Tibial nerve (tissue), 4 donors: ENCODE measurements around the gene MAGI3. TPM values are rescaled to one million over a fixed set of nuclear protein-coding genes. Genes with fewer than 3 reads are reported as not detected.

ENCODE experiments used
- DNase-seq, 2 donors: peaks; one replicate each; pipeline ENCODE4 v3.0.0-alpha.2; 2019; ENCODE audit warnings: low spot score in 2 of 2
- H3K27ac ChIP-seq, 4 donors: fragments of 200-600 bp; sonication (generic) in 3 of 4; one replicate each; pipeline ENCODE4 v1.5.1; 2017 to 2019; ENCODE audit warnings: mild to moderate bottlenecking in 1 of 4
- H3K27me3 ChIP-seq, 2 donors: fragments of 200-600 bp; sonication (generic) in 1 of 2; one replicate each; pipeline versions ENCODE4 v1.5.1 to v1.6.0; 2017 to 2019
- H3K36me3 ChIP-seq, 3 donors: fragments of 200-600 bp; sonication (generic); one replicate each; pipeline ENCODE4 v1.5.1; 2018 to 2019
- H3K4me1 ChIP-seq, 4 donors: fragments of 200-600 bp; sonication (generic) in 3 of 4; one replicate each; pipeline ENCODE4 v1.5.1; 2017 to 2019
- H3K4me3 ChIP-seq, 4 donors: fragments of 200-600 bp; sonication (generic) in 3 of 4; one replicate each; pipeline ENCODE4 v1.5.1; 2017 to 2019; ENCODE audit warnings: mild to moderate bottlenecking in 1 of 4, moderate library complexity in 1 of 4
- H3K9me3 ChIP-seq, 4 donors: fragments of 200-600 bp; sonication (generic) in 3 of 4; one replicate each; pipeline ENCODE4 v1.5.1; 2017 to 2019
- EP300 ChIP-seq, 2 donors: sonication (generic); formaldehyde crosslinking; IDR thresholded peaks; one replicate each; pipeline ENCODE4 v1.6.1; 2017; ENCODE audit warnings: antibody characterized with exemption in 2 of 2, mild to moderate bottlenecking in 1 of 2
- POLR2A ChIP-seq, 2 donors: fragments of 450-650 bp; IDR thresholded peaks; one replicate each; pipeline ENCODE4 v1.6.1; 2017; ENCODE audit warnings: antibody characterized with exemption in 2 of 2, mild to moderate bottlenecking in 2 of 2, moderate library complexity in 2 of 2
- WGBS, 2 donors: methylation state at CpG; one replicate each; pipeline ENCODE4 v1.1.5; 2018; 5-methylcytosine and 5-hydroxymethylcytosine counted together
- total RNA-seq, 4 donors: library from RNA; depleted of rRNA; stranded (reverse); fragments of >200 nt; gene quantifications; one replicate each; pipeline ENCODE4 v1.1.0, GENCODE V29; 2016
- TF ChIP-seq, protein P1 (sequence below), 5 experiments: fragments of 200-600 bp in 3 of 5; fragments of 450-650 bp in 2 of 5; sonication (generic) in 3 of 5; IDR thresholded peaks; one replicate each; pipeline ENCODE4 v1.5.1; 2016 to 2019; ENCODE audit warnings: antibody characterized with exemption in 5 of 5, mild to moderate bottlenecking in 3 of 5, moderate library complexity in 2 of 5

Gene MAGI3
- total RNA-seq, 4 donors from 2014 or later = 15.7 to 23.3 (median 19.4) TPM

- Histone ChIP-seq H3K27me3 (no peaks in the 10 kb centered on the region), H3K4me3 (no peak overlapping the region), H3K4me1 (no peaks in the 10 kb centered on the region), H3K36me3 (no peaks in the 10 kb centered on the region), H3K9me3 (peaks cover 0 to 22% (median 6%) of the 10 kb centered on the region in 4 donors), H3K27ac (no peak overlapping the region)
- TF ChIP-seq POLR2A (IDR thresholded peaks at IDR 0.05) (no peak), EP300 (IDR thresholded peaks at IDR 0.05) (no peak)
- TF ChIP-seq, protein P1, sequence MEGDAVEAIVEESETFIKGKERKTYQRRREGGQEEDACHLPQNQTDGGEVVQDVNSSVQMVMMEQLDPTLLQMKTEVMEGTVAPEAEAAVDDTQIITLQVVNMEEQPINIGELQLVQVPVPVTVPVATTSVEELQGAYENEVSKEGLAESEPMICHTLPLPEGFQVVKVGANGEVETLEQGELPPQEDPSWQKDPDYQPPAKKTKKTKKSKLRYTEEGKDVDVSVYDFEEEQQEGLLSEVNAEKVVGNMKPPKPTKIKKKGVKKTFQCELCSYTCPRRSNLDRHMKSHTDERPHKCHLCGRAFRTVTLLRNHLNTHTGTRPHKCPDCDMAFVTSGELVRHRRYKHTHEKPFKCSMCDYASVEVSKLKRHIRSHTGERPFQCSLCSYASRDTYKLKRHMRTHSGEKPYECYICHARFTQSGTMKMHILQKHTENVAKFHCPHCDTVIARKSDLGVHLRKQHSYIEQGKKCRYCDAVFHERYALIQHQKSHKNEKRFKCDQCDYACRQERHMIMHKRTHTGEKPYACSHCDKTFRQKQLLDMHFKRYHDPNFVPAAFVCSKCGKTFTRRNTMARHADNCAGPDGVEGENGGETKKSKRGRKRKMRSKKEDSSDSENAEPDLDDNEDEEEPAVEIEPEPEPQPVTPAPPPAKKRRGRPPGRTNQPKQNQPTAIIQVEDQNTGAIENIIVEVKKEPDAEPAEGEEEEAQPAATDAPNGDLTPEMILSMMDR (IDR thresholded peaks at IDR 0.05) = no peak
- DNase-seq = no peak
- WGBS, 2 donors = 86 to 100% methylated on average over 1 of the region's 1 CpG
Measured at GRCh38 chr1:113515498-113515897, 125.2 kb downstream of the MAGI3 start.

- H3K27ac ChIP-seq = no peak overlapping the region
- DNase-seq = no peak
- H3K4me3 ChIP-seq = no peak overlapping the region
- TF ChIP-seq EP300 (IDR thresholded peaks at IDR 0.05) (no peak), POLR2A (IDR thresholded peaks at IDR 0.05) (no peak)
- TF ChIP-seq, protein P1 (IDR thresholded peaks at IDR 0.05) = no peak
- H3K4me1 ChIP-seq = no peaks in the 10 kb centered on the region
- no peaks in the 10 kb centered on the region for H3K27me3 ChIP-seq
- peaks cover 0 to 5% (median 0%) of the 10 kb centered on the region in 4 donors for H3K9me3 ChIP-seq
- no peaks in the 10 kb centered on the region for H3K36me3 ChIP-seq
Measured at GRCh38 chr1:113517346-113517745, 127.0 kb downstream of the MAGI3 start.

DNA sequence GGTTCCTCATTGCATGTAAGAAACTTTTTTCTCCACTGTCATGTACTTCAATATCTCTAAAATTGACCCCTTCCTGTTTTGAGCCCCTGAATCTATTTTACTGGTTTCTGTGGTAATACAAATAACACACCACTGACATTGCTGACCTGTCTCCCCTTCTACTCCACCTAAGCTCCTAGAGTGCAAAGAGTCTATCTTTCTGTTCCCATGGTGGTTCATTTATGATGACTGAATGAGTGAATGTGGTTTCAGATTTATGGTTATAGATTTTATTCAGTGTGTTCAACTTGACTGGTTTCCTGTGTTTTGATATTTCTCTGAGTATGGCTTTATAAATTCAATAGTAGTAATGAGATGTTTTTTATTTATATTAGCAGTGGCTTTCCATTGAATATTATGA is 127.7 kb downstream of the MAGI3 start:
- no peak overlapping the region for H3K4me3 ChIP-seq
- no peaks in the 10 kb centered on the region for H3K27me3 ChIP-seq
- peaks cover 0 to 3% (median 0%) of the 10 kb centered on the region in 4 donors for H3K9me3 ChIP-seq
- no peaks in the 10 kb centered on the region for H3K36me3 ChIP-seq
- H3K4me1 ChIP-seq = no peaks in the 10 kb centered on the region
- TF ChIP-seq, protein P1 (IDR thresholded peaks at IDR 0.05) = no peak
- TF ChIP-seq EP300 (IDR thresholded peaks at IDR 0.05) (no peak), POLR2A (IDR thresholded peaks at IDR 0.05) (no peak)
- H3K27ac ChIP-seq = no peak overlapping the region
- DNase-seq = no peak

- no peaks in the 10 kb centered on the region for H3K36me3 ChIP-seq
- no peak for DNase-seq
- no peaks in the 10 kb centered on the region for H3K27me3 ChIP-seq
- TF ChIP-seq, protein P1 (IDR thresholded peaks at IDR 0.05) = no peak
- TF ChIP-seq POLR2A (IDR thresholded peaks at IDR 0.05) (no peak), EP300 (IDR thresholded peaks at IDR 0.05) (no peak)
- no peak overlapping the region for H3K4me3 ChIP-seq
- H3K27ac ChIP-seq = no peak overlapping the region
- no peaks in the 10 kb centered on the region for H3K4me1 ChIP-seq
- peaks cover 0 to 10% (median 0%) of the 10 kb centered on the region in 4 donors for H3K9me3 ChIP-seq
Measured at GRCh38 chr1:113519556-113519955, 129.2 kb downstream of the MAGI3 start.

DNA sequence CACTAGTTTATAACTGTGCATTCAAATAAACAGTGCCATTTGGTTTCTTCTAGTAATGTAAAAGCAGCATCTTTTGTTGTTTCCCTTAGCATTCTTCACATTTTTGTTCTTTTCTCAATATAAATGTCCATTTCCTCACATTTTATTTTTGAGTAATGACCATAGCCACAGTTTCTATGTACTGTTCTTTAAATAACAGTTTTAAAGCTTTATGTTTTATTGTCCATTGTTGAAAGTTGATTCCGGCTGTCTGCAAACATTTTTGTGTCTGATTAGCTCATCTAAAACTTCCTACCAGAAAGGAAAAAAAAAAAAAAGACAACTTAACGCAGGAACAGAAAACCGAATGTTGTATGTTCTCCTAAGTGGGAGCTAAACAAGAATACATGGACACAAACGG is 139.7 kb downstream of the MAGI3 start:
- Histone ChIP-seq H3K4me3 (no peak overlapping the region), H3K27me3 (no peaks in the 10 kb centered on the region), H3K36me3 (no peaks in the 10 kb centered on the region), H3K27ac (no peak overlapping the region), H3K9me3 (peaks cover 0 to 24% (median 2%) of the 10 kb centered on the region in 4 donors), H3K4me1 (no peaks in the 10 kb centered on the region)
- WGBS, 2 donors = 31 to 32% methylated on average over 4 of the region's 4 CpGs
- DNase-seq = no peak
- TF ChIP-seq EP300 (IDR thresholded peaks at IDR 0.05) = no peak
- TF ChIP-seq, protein P1 (IDR thresholded peaks at IDR 0.05) = no peak
- no peak for TF ChIP-seq POLR2A (IDR thresholded peaks at IDR 0.05)
